ENCODE results near the gene FAM53A.

- TF ChIP-seq CTCF (IDR thresholded peaks at IDR 0.05) (no peak), ZFX (IDR thresholded peaks at IDR 0.05; ENCODE audit: borderline replicate concordance) (no peak)
Observed at GRCh38 chr4:1651609-1652008, 32.5 kb downstream of the FAM53A start.
